IMR-90 (cell line): ENCODE data around the gene CC2D2A.

Experiments
- CEBPB ChIP-seq: IDR thresholded peaks from 2 replicates; pipeline ENCODE4 v1.6.1; 2012; ENCODE audit warnings: low read depth, low read length, improper control_type of control experiment
- CTCF ChIP-seq: conservative IDR thresholded peaks from 2 replicates; pipeline ENCODE4 v1.5.1; 2012; ENCODE audit warnings: mild to moderate bottlenecking, low read depth, low read length, improper control_type of control experiment
- MAZ ChIP-seq: IDR thresholded peaks from 2 replicates; pipeline ENCODE4 v1.6.1; 2012; ENCODE audit warnings: low read depth, mild to moderate bottlenecking, low read length, improper control_type of control experiment, moderate library complexity, borderline replicate concordance
- POLR2A ChIP-seq: IDR thresholded peaks from 2 replicates; pipeline ENCODE4 v1.6.1; 2012; ENCODE audit warnings: mild to moderate bottlenecking, low read depth, low read length
- RCOR1 ChIP-seq: IDR thresholded peaks from 2 replicates; pipeline ENCODE4 v1.6.1; 2012; ENCODE audit warnings: mild to moderate bottlenecking, low read length, improper control_type of control experiment; ENCODE audit not compliant: insufficient replicate concordance
- SMC3 ChIP-seq: fragments of 150-350 bp; IDR thresholded peaks from 2 replicates; pipeline ENCODE4 v1.6.1; 2016; ENCODE audit warnings: low read depth, mild to moderate bottlenecking, antibody characterized with exemption, low read length, moderate library complexity
- TF ChIP-seq, protein P1 (sequence below): fragments of 150-350 bp; IDR thresholded peaks from 2 replicates; pipeline ENCODE4 v1.6.1; 2016; ENCODE audit warnings: low read depth, mild to moderate bottlenecking, low read length, moderate library complexity, borderline replicate concordance

DNA sequence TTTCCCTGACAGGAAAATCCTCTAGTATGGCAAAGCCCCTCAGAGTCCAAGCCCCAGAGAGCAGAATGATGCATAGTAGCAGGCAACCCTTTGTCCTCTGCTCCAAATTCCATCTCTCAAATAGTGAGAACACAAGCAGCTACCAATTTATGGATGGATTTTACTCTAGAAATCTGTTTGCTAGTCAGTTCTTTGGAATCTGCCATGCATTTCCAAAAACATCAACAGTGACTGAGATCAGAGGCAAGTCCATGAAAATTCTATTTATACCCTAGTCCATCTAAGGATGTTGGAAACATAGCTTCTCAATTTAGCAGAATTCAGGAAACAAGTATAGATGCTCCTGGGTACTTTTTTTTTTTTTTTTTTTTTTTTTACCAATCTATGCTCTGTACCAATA lies 10.0 kb upstream of the CC2D2A start:
- TF ChIP-seq RCOR1: no peak
- no peak for TF ChIP-seq POLR2A
- no peak for TF ChIP-seq CTCF
- no peak for TF ChIP-seq CEBPB
- TF ChIP-seq, protein P1, sequence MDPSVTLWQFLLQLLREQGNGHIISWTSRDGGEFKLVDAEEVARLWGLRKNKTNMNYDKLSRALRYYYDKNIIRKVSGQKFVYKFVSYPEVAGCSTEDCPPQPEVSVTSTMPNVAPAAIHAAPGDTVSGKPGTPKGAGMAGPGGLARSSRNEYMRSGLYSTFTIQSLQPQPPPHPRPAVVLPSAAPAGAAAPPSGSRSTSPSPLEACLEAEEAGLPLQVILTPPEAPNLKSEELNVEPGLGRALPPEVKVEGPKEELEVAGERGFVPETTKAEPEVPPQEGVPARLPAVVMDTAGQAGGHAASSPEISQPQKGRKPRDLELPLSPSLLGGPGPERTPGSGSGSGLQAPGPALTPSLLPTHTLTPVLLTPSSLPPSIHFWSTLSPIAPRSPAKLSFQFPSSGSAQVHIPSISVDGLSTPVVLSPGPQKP: no peak
- TF ChIP-seq SMC3: no peak
- no peak for TF ChIP-seq MAZ
